ENCODE data around the gene APH1B.

Gene APH1B

DNA sequence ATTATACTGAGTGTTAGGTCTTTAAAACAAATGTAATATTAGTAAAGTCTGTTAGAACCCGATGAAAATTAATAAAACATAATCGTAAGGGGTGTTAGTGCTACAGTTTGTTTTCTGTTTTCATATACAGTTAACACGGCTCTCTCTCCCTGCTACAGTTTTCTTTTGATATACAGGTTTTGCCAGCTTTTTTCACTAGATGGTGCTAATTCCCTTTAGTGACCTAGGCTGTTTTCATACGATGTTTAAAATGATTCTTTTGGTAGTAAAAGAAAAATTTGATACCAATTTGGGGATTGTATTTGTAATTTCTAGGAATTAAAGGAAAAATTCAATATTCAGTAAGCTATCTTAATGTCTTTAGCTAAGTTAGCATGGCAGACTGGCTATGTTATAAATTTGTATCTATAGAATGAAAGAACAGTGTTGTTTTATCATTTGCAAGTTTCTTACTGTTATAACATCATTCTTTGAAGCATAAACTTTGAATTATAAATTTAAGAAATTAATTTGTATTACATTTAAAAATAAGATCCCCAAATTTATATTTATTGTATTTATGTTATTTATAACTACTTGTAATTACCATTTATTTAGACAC is 11.5 kb downstream of the APH1B start:
- TF ChIP-seq RAD21 (IDR thresholded peaks at IDR 0.05; ENCODE audit: low read depth) (peak; percentile 93), TCF12 (IDR thresholded peaks at IDR 0.05; ENCODE audit: low read depth) (no peak)

DNA sequence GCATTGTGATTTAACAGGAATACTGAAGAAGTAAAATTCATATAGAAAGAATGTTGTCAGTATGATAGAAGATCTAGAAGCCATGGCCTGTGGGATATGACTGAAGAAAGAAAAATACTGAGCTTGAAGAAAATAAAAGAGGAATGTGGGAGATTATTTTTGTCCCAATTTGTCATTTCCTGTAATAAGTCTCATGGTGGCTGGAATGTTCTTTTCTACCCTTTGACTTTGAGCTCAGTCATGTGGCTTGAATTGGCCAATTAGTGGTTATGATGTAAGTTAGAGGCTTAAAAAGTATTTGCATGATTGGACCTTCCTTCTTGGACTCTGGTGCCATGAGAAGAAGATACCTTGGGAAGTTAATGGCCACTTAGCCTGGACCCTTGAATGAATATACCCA is 14.1 kb downstream of the APH1B start:
- TF ChIP-seq TEAD4 (IDR thresholded peaks at IDR 0.05) (0 out of 2 replicates have a peak, but pooled peaks have one; percentile 9), YY1 (IDR thresholded peaks at IDR 0.05; ENCODE audit: low read depth) (no peak)

- TF ChIP-seq CREB1 (IDR thresholded peaks at IDR 0.05; ENCODE audit: low read depth) = no peak
- TF ChIP-seq USF1 (IDR thresholded peaks at IDR 0.05) = no peak
- TF ChIP-seq TCF12 (IDR thresholded peaks at IDR 0.05; ENCODE audit: low read depth) = no peak
- no peak for TF ChIP-seq EP300 (IDR thresholded peaks at IDR 0.05; ENCODE audit: borderline replicate concordance)
- TF ChIP-seq TEAD4 (IDR thresholded peaks at IDR 0.05) = no peak
- TF ChIP-seq ZBTB7A (IDR thresholded peaks at IDR 0.05; ENCODE audit: low read depth) = no peak
- no peak for TF ChIP-seq YY1 (IDR thresholded peaks at IDR 0.05; ENCODE audit: low read depth)
- no peak for TF ChIP-seq EGR1 (IDR thresholded peaks at IDR 0.05)
- no peak for TF ChIP-seq CEBPB (IDR thresholded peaks at IDR 0.05)
These were observed 14.8 kb downstream of the APH1B start for GRCh38 chr15:63292241-63292640.

- no peak for TF ChIP-seq YY1 (IDR thresholded peaks at IDR 0.05; ENCODE audit: low read depth)
- TF ChIP-seq RAD21 (IDR thresholded peaks at IDR 0.05; ENCODE audit: low read depth) = no peak
These were observed 15.4 kb downstream of the APH1B start for GRCh38 chr15:63292771-63293170.

DNA sequence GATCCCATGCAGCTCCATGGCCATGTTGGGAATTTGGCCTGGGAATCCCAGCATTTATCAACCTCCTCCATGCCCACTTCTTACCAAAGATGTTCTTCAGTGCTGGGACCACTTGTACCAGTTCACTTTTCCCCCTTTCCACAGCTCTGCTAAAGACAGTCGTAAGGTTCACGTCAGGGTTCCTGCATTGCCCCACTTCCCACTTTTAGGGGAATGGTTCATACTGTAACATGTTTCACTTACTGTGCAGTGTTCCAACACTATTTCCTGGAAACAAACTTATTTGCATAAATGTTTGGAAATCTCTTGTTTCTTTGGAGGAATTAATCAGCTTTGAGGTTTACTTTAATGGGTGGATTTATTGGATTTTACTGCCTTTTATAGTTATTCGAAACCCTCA is 17.0 kb downstream of the APH1B start:
- TF ChIP-seq EP300 (IDR thresholded peaks at IDR 0.05; ENCODE audit: borderline replicate concordance) (no peak), FOXM1 (IDR thresholded peaks at IDR 0.05; ENCODE audit: borderline replicate concordance, low read depth) (no peak), EGR1 (IDR thresholded peaks at IDR 0.05) (no peak), YY1 (IDR thresholded peaks at IDR 0.05; ENCODE audit: low read depth) (no peak), TEAD4 (IDR thresholded peaks at IDR 0.05) (no peak), USF1 (IDR thresholded peaks at IDR 0.05) (no peak), MAX (IDR thresholded peaks at IDR 0.05) (no peak), TAF1 (IDR thresholded peaks at IDR 0.05; ENCODE audit: low read depth) (no peak)
- TF ChIP-seq, protein P1, sequence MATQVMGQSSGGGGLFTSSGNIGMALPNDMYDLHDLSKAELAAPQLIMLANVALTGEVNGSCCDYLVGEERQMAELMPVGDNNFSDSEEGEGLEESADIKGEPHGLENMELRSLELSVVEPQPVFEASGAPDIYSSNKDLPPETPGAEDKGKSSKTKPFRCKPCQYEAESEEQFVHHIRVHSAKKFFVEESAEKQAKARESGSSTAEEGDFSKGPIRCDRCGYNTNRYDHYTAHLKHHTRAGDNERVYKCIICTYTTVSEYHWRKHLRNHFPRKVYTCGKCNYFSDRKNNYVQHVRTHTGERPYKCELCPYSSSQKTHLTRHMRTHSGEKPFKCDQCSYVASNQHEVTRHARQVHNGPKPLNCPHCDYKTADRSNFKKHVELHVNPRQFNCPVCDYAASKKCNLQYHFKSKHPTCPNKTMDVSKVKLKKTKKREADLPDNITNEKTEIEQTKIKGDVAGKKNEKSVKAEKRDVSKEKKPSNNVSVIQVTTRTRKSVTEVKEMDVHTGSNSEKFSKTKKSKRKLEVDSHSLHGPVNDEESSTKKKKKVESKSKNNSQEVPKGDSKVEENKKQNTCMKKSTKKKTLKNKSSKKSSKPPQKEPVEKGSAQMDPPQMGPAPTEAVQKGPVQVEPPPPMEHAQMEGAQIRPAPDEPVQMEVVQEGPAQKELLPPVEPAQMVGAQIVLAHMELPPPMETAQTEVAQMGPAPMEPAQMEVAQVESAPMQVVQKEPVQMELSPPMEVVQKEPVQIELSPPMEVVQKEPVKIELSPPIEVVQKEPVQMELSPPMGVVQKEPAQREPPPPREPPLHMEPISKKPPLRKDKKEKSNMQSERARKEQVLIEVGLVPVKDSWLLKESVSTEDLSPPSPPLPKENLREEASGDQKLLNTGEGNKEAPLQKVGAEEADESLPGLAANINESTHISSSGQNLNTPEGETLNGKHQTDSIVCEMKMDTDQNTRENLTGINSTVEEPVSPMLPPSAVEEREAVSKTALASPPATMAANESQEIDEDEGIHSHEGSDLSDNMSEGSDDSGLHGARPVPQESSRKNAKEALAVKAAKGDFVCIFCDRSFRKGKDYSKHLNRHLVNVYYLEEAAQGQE (IDR thresholded peaks at IDR 0.05; ENCODE audit: low read depth) = no peak

DNA sequence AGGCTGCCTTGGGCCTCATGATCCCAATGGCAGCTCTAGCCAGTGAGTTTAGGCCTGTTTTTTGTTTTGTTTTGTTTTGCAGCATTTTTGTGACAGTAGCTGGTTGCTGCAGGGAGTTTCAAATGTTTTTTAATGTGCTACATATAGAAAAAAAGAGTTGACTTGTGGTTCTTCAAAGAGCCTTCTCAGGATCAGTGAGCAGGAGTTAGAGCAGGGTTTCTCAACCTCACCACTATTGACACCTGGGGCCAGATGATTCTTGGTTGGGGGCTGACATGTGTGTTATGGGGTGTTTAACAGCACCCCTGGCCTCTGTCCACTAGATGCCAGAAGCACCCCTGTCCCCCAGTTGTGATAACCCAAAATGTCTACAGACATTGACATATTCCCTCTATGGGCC is 17.9 kb downstream of the APH1B start:
- TF ChIP-seq, protein P1 (IDR thresholded peaks at IDR 0.05; ENCODE audit: low read depth) = no peak
- TF ChIP-seq TEAD4 (IDR thresholded peaks at IDR 0.05) (no peak), YY1 (IDR thresholded peaks at IDR 0.05; ENCODE audit: low read depth) (no peak), NFIC (IDR thresholded peaks at IDR 0.05) (no peak), USF1 (IDR thresholded peaks at IDR 0.05) (no peak), TCF12 (IDR thresholded peaks at IDR 0.05; ENCODE audit: low read depth) (no peak), CREB1 (IDR thresholded peaks at IDR 0.05; ENCODE audit: low read depth) (no peak), ZBTB7A (IDR thresholded peaks at IDR 0.05; ENCODE audit: low read depth) (no peak), CEBPB (IDR thresholded peaks at IDR 0.05) (no peak), EGR1 (IDR thresholded peaks at IDR 0.05) (no peak), FOXM1 (IDR thresholded peaks at IDR 0.05; ENCODE audit: borderline replicate concordance, low read depth) (no peak), TAF1 (IDR thresholded peaks at IDR 0.05; ENCODE audit: low read depth) (no peak), MAX (IDR thresholded peaks at IDR 0.05) (no peak), EP300 (IDR thresholded peaks at IDR 0.05; ENCODE audit: borderline replicate concordance) (no peak)

All from Ishikawa (cell line).